Measurements from ENCODE around the gene TAP2. TPM values are rescaled to one million over a fixed set of nuclear protein-coding genes. Genes with fewer than 3 reads are reported as not detected.

Gene TAP2
- total RNA-seq, 4 donors from 2014 or later = 13.6 to 23.3 (median 15.6) TPM

DNA sequence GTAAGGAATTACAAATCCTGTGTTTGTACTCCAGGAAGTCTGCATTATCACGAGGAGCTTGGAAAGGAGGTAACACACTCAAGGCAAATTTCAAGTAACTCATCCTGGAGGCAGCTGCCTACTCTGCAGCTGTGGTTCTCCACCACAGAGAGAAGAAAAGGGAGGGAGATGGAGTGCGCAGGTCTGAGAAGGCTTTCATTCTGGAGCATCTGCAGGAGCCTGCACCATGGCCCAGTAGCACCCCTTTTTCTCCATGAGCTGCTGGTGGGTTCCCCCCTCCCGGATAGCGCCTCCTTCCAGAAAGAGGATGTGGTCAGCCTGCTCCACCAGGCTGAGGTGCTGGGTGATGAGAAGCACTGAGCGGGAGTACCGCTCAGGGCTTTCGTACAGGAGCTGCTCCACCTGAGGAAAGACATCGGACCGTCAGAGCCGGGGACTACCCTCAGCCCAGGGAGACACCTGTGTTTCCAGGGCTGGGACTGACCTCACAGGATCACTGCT is 6.9 kb upstream of the TAP2 start:
- intact Hi-C loops (cut with DNase I; ENCODE audit: low total_unique reads) = no loop called here
- no peak for TF ChIP-seq CTCF (IDR thresholded peaks at IDR 0.05)
- TF ChIP-seq POLR2A (IDR thresholded peaks at IDR 0.05) = no peak
- 70 to 73% methylated on average over 10 of the region's 10 CpGs for WGBS, 2 donors
- DNase-seq (ENCODE audit: low spot score in 2 of 2) = no peak
- H3K4me3 ChIP-seq (ENCODE audit: low read depth, poor library complexity, severe bottlenecking) = no peak overlapping the region

DNA sequence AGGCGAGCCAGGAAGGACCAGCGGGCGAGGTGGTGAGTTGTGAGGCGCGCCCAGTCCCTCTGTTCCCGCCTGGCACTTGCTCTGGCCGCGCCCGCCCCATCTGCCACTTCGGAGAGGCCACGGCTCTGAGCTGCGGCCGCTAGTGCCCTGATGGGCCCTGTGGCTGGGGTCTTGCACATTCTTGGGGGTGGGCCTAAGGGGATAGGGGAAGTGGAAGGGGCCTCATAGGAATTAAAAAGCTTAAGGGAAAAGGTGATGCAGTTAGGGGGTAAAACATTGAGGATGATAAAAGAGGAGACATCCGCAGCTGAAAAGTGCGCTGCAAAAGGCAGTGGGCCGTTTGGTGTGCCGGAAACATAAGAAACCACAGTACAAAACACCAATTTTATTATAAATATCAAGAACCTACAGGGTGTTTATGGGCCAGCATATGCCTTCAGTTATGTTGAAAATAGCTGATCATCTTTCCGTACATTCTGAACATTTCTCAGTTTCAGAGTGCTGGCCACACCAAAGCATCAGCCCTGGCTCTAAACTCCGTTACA is 6.4 kb upstream of the TAP2 start:
- no peak for DNase-seq (ENCODE audit: low spot score in 2 of 2)
- 24 to 27% methylated on average over 14 to 19 of the region's 19 CpGs for WGBS, 2 donors
- intact Hi-C loops (cut with DNase I; ENCODE audit: low total_unique reads) = no loop called here
- TF ChIP-seq POLR2A (IDR thresholded peaks at IDR 0.05) (no peak), CTCF (IDR thresholded peaks at IDR 0.05) (no peak)
- H3K4me3 ChIP-seq (ENCODE audit: low read depth, poor library complexity, severe bottlenecking) = peak overlapping the region; percentile 77

GRCh38 chr6:32843979-32844838 is 5.7 kb upstream of the TAP2 start, which contains the start of gene PSMB8:
PSMB8 (minus strand) TSS chr6:32844047; CDS start chr6:32843996, 51 bp downstream.
- TF ChIP-seq CTCF (IDR thresholded peaks at IDR 0.05) (no peak), POLR2A (IDR thresholded peaks at IDR 0.05) (peak in 1 of 2 donors; percentile 80)
- H3K4me3 ChIP-seq (ENCODE audit: low read depth, poor library complexity, severe bottlenecking) = peak within 1 kb of the TSS; percentile 77
- intact Hi-C loops (cut with DNase I; ENCODE audit: low total_unique reads) = no loop called here
- DNase-seq (ENCODE audit: low spot score in 2 of 2) = peak; percentile 98 to 99
- WGBS, 2 donors = 0 to 1% methylated on average over 36 to 37 of the region's 40 CpGs

DNA sequence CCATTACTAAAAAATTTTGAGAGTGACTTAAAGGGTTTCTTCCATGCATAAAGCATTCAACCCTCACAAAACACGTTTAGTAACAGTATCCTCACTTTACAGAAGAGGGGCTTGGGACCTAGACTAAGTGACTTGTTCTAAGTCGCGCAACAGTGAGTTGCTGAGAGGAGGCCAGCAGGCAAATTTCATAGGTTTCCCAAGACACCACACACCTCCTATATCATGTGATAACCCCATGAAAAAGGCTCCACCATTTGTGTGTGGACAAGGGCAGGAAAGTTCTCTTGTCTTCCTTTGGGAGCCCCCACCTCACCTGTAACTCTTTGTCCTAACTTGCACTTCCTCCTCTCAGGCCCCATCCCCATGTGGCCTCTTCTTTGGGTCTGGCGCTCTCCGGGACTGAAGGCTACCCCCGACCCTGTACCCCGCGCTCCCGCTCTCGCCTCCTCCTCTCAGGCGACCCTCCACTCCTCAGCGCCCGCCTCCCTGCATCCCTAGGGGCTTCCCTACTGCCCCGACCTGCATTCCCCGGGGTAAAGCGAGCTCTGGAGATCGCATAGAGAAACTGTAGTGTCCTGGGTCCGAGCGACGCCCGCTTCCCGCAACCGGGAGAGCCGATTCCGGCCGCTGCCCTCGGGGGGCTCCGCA is 4.9 kb upstream of the TAP2 start:
- 3 to 5% methylated on average over 26 to 28 of the region's 28 CpGs for WGBS, 2 donors
- DNase-seq (ENCODE audit: low spot score in 2 of 2) = no peak
- intact Hi-C loops (cut with DNase I; ENCODE audit: low total_unique reads) = no loop called here
- peak overlapping the region; percentile 77 for H3K4me3 ChIP-seq (ENCODE audit: low read depth, poor library complexity, severe bottlenecking)
- TF ChIP-seq POLR2A (IDR thresholded peaks at IDR 0.05) = no peak
- no peak for TF ChIP-seq CTCF (IDR thresholded peaks at IDR 0.05)

DNA sequence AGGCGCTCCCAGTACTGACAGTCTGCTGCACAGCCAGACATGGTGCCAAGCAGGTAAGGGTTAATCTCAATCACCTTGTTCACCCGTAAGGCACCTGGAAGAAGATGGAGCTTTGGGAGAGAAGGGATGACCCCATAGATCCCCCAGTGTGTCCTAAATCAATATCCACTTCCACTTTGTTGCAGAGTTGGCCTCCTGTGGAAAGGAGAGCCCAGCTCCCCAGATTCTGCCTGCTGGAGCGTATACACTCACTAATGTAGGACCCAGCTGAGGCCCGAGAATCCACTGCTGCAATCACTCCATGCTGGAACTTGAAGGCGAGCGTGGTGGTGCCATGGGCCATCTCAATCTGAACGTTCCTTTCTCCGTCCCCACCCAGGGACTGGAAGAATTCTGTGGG is 4.2 kb upstream of the TAP2 start:
- no peak overlapping the region for H3K4me3 ChIP-seq (ENCODE audit: low read depth, poor library complexity, severe bottlenecking)
- TF ChIP-seq CTCF (IDR thresholded peaks at IDR 0.05) (no peak), POLR2A (IDR thresholded peaks at IDR 0.05) (no peak)
- 68 to 79% methylated on average over 8 of the region's 8 CpGs for WGBS, 2 donors
- no peak for DNase-seq (ENCODE audit: low spot score in 2 of 2)
- intact Hi-C loops (cut with DNase I; ENCODE audit: low total_unique reads) = no loop called here

Data from lower leg skin (tissue), 4 donors.